Non-pigmented ciliary epithelial cell (primary cell): ENCODE measurements around the gene KCNMA1.

Experiments
- DNase-seq: peaks from one replicate; pipeline ENCODE4 v3.0.0-alpha.2; 2010; ENCODE audit warnings: low read depth

The KCNMA1 gene

DNA sequence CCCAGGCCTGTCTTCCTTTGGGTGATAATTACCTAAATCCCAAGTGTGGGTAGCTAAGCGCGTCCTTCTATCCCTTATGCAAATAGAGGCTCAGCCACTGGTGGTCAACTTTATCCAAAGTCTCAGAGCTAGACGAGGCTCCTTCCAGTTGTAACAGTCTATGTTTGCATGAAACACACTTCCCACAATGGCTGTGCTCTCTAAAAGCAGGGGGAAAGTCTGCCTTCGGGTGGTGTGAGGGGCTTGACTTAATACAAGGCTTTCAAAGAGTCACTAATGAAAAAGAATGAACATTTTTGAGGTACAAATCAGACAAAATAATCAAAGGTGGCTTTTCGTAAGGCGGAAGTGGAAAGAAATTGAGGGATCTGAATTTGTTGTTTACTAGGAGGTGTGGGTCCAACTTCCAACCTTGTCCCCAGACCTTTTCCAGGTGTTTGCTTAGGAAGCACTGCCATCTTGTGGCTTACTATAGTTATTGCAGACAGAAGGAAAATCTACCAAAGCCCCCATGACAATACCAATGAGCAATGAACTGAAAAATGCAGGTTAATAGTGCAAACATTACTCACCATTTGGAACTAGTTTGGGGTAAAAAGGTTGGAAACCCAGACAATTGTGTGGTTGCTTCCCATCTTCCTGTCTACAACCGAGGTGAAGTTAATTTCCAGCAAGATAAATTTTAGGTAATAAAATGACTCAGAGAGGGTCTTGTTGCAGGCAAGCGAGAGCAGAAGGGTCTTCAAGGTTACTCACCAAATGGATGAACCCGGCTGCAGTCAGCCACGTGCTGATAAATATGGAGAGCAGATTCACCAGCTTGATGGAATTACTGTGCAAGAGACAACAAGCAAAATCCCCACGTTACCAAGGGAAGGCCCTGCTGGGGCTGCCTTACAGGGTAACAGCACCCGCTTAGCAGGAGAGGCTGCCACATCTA lies 525.7 kb downstream of the KCNMA1 start:
- DNase-seq, result peak; percentile 60

DNA sequence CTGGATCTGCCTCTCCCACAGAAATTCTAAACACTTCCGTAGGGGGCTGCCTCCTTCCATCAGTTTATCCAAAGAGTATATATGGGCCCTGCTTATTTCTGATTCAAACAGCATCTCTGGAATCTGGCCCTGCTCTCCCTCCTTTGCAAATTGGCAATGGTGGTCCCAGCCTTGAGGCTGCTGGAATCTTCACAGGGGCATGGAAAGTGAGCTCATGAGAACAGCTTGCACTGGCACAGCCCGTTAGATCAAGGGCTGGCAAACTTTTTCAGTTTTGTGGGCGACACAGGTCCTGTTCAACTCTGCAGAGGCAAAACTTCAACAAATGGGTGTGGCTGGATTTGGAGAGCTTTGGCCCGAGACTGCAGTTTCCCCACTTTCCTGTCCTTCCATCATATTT lies 526.9 kb downstream of the KCNMA1 start:
- no peak for DNase-seq

DNA sequence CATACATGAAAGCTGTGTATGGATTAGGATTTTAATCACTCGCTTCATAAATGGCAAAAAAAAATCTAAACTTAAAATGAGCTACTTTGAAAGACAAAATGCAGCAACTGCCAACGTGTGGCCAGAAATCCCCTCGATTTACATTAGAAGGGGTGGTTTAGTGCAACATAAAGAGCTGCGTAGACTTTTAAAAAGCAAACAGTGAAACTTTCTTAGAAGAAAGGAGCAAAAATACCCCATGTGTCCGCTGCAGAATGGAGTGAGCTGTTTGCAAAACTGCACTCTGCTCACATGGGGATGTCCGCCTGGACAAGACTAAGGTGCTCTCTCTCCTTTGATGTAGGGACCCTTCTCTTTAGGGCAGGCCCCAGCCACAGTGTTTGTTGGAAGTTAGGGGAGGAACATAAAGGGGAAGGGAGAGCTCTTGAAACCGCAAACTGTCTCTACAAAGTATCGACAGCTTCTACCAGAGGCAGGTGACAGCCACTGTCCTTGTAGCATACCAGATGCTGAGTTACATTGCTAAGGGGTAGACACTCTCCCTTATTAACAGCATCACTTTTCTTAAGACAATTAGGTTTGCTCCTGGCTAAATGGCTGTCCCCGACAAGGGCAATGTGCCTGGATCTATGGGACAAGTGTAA lies 528.1 kb downstream of the KCNMA1 start:
- DNase-seq, result no peak

DNA sequence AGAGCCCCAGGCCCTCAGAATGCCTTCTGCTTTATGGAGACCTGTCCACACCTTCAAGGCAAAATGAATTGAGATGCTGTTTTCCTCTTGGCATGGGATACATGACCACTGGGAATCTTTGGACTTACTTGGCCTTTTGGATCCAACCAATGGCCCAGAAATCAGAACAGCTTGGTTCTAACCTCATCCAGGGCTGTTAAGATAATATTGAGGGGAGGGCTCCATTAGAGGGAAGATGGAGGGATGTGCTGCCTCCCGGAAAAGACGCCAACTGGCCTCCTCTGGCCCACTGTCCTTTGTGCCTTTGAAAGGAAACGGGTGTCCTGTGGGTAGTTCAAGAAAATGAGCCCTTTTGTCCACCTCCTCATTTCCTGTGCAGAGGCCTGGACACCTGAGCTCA lies 530.9 kb downstream of the KCNMA1 start:
- DNase-seq, result no peak

GRCh38 chr10:77105761-77106221 lies 531.8 kb downstream of the KCNMA1 start:
- DNase-seq, result no peak

DNA sequence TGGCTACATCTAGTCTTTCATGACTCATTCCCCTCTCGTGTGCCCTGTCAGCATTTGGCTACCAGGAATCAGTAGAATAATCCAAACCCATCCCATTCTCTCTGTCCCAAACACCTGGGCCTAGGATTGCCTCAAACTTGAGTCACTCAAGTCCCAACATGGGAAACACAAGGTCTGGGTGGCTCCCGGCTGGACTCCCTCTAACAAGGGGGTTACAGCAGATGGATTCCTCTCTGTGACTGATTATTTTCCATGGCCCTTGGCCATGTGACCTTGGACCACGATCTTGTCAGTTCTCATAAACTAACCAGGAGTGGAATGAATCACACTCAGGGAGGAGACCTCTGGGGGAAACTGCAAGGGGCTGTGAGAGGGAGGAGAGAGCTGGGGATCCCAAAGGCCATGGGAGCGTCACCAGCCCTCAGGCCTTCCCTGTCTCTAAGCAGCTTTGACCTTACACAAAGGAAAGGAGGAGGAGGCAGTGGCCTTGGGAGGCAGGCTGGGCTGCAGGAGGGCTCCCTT lies 533.1 kb downstream of the KCNMA1 start:
- peak; percentile 26 for DNase-seq

GRCh38 chr10:77103213-77103612 lies 534.4 kb downstream of the KCNMA1 start:
- no peak for DNase-seq

GRCh38 chr10:77101341-77101740 lies 536.3 kb downstream of the KCNMA1 start:
- DNase-seq, result no peak

DNA sequence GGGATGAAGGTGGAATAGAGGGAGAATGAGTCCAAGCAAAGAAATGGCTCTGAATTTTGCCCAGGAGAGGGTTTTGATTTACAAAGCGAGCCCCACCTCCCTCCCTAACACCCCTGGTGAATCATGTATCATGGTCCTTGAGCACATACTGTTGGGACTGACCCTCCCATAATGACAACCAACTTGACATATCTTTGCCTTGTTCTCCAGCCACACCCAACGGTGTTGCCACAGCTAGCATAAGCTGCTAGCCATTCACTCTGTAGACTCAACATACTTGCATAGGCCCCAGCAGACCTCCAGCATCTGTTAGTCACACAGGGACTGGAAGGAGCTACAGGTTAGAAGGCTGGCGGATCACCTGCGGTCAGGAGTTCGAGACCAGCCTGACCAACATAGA lies 538.5 kb downstream of the KCNMA1 start:
- DNase-seq, result no peak

GRCh38 chr10:77097625-77098024 lies 540.0 kb downstream of the KCNMA1 start:
- no peak for DNase-seq

DNA sequence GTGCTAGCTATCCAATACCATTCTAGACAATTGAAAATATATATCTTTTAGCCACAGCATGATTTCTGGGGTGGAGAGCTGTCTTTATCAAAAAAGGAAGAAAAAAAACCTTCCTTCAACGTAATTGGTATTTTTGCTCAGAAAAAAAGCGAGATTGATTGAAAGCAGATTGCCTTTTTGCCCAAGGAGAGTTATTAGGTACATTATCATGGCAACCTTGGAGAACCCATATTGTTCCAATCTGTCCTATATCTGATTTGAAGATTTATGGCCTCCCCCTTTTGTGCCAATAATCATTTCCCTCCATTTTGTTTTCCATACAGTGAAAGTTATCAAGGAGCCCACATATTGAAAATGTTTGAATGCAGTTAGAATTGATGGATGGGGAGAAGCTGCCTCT lies 544.5 kb downstream of the KCNMA1 start:
- DNase-seq, result no peak

- DNase-seq, result no peak
These were observed 545.9 kb downstream of the KCNMA1 start for GRCh38 chr10:77091597-77092165.

DNA sequence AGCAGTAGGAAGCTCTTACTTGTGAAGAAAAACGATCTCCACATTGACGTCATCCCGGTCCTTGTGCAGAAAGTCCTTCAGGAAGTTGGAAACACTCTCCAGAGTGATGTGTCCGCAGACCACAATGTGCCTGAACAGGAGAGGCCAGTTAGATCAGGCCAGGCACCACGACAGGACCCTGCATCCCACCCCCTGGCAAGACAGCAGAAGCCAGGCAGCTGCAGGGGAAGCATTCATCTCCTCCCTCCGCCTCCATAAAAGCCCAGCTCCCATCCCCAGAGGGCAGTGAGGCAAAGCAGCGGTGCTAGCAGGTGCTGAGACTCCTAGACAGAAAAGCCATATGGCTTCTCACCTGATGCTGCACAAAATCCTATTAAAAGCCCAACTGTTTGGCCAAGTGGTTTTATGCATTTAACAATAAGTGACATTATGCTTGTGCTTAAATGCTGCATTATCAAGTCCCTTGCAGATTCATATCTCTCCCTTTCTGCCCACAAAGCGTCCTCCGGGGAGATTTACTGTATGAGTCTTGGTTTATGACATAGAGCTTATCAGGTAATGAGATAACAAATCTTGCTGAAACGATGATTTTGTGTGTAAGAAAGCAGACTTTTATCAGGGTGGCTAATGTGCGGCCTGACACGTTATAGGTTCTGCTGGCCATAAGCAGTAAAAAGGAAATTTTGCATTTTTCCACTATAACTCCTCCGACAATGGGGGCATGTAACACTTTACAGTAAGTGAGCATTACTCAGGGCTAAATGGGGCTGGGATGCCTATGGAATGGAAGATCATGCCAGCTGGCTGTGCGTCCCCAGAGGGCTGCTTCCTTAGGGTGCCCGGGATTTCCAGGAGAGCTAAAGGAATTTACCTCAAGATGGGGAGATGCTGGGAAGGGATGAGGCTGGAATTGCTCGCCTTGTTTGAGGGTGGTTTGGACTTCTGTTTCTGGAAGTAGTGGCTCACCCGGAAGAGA lies 546.9 kb downstream of the KCNMA1 start:
- no peak for DNase-seq

DNA sequence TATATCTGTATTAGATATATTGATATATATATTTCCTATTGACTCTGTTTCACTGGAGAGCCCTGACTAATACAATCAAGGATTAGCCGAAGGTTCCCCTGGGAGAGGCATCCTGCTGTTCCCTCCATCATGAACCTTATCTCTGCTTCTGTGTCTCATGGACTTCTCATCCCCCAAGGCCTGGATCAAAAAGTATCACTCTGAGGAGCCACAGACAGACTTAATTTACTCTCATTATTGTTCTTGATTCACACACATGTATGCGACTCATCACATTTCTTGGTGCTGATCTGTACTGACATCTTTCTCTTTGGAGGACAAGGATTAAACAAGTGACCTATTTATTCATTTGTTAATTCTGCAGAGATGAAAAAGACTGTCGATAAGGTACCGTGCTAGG lies 550.2 kb downstream of the KCNMA1 start:
- no peak for DNase-seq

DNA sequence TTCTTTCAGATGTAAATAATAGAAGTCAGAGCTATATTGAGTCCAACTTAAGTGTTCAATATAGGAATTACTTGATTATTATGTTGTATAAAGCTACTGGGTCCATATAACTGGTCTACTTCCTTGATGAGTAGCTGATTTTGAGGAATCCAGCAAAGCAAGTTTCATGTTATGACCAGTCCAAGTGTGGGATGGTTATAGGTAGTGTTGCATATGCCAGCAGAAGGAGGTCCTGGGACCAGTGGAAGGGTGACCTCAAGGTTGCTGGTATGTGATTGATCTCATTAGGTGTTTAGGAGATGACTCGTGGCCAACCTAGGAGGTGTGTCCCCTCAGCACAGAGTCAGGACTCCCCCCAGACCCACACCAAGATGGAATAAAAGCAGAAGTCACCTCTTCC lies 551.5 kb downstream of the KCNMA1 start:
- DNase-seq, result no peak

- no peak for DNase-seq
These were observed 552.3 kb downstream of the KCNMA1 start for GRCh38 chr10:77085344-77085743.

DNA sequence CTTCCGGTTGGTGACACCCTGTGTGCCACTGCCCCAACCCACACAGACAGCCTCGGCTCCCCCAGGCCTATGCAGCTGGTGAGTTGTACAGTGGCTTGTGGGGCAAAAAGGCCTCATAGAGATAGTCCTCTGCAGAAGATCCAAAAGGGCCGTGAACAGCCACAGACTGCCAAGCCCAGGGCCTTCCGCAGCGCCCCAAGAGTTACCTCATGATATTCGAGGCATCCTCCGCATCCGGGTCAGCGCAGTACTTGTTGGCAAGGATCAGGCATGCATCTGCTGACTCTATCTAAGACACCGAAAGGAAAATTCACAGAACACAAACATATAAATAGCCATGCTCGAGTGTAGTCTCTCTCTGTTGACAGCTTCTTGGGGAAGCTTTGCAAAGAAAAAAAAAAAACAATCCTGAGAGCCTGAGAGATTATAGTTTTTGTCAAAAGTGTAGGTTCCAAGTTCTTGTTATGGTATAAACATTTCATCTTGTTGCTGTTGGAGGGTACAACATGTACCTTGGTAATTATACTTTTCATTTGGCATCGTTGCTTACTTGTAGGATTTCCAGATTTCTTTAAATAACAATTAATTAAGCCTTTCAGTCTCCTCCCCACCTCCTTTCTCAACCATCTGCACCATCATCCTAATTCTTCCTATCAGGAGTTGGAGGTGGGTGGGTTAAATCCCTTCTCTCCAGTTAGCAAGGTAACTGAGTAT lies 553.0 kb downstream of the KCNMA1 start:
- DNase-seq, result no peak

GRCh38 chr10:77082601-77083252 lies 554.9 kb downstream of the KCNMA1 start:
- no peak for DNase-seq

DNA sequence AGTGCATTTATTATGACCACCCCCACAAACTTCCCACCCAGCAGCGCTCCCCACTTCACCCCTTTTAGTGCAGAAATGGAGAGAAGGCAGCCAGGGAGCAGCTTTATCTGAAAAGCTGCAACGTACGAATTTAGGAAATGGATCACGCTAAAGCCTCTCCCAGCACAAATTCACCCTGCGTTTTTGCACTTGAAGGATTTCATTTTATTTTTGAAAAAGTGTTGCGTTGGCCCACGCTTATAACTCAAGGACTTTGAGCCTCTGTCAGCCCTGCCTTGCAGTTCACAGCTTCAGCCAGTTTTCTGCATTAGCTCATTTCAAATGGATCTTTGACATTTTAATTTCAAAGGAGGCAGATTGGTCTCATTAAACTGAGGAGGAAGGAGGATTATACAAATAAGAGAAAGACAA lies 556.1 kb downstream of the KCNMA1 start:
- DNase-seq, result no peak

GRCh38 chr10:77080361-77081027 lies 557.1 kb downstream of the KCNMA1 start:
- DNase-seq, result no peak
